IPS-18c (cell line): ENCODE data around the gene CD72.

ENCODE experiments used
- H3K4me3 ChIP-seq: 2 replicates; pipeline ENCODE4 v1.7.0; 2013; ENCODE audit warnings: low read depth, mild to moderate bottlenecking, low read length, moderate library complexity; ENCODE audit not compliant: insufficient read depth
- H3K9me3 ChIP-seq: one replicate; pipeline ENCODE4 v1.6.1; 2013; ENCODE audit warnings: mild to moderate bottlenecking, low read length, moderate library complexity; ENCODE audit not compliant: control insufficient read depth, insufficient read depth

The CD72 gene

GRCh38 chr9:35618325-35618727 lies at the start of gene CD72:
Gene CD72, minus strand, starts transcription at chr9:35618413. Its CDS starts 110 bp downstream, at chr9:35618303.
- peak within 1 kb of the TSS; percentile 61 for H3K4me3 ChIP-seq
- no peaks in the 10 kb centered on the region for H3K9me3 ChIP-seq

GRCh38 chr9:35667939-35668338 lies 49.7 kb upstream of the CD72 start:
- Histone ChIP-seq H3K9me3 (no peaks in the 10 kb centered on the region), H3K4me3 (no peak overlapping the region)

- Histone ChIP-seq H3K9me3 (no peaks in the 10 kb centered on the region), H3K4me3 (no peak overlapping the region)
These were observed 48.3 kb upstream of the CD72 start for GRCh38 chr9:35666549-35666948.

- no peak overlapping the region for H3K4me3 ChIP-seq
- H3K9me3 ChIP-seq = no peaks in the 10 kb centered on the region
These were observed 47.8 kb upstream of the CD72 start for GRCh38 chr9:35666045-35666444.

GRCh38 chr9:35665471-35665818 lies 47.2 kb upstream of the CD72 start:
- H3K9me3 ChIP-seq = no peaks in the 10 kb centered on the region

GRCh38 chr9:35664531-35665470 lies 46.6 kb upstream of the CD72 start, which contains the start of gene ARHGEF39:
Gene ARHGEF39, minus strand, starts transcription at chr9:35665195. Its CDS starts 26 bp downstream, at chr9:35665169.
- Histone ChIP-seq H3K4me3 (peak within 1 kb of the TSS; percentile 85), H3K9me3 (no peaks in the 10 kb centered on the region)

More at GRCh38 chr9:35665471-35665818, 47.2 kb upstream of the CD72 start:
- H3K4me3 ChIP-seq = peak overlapping the region; percentile 85

GRCh38 chr9:35662437-35662836 lies 44.2 kb upstream of the CD72 start:
- Histone ChIP-seq H3K4me3 (no peak overlapping the region), H3K9me3 (no peaks in the 10 kb centered on the region)

- Histone ChIP-seq H3K9me3 (no peaks in the 10 kb centered on the region), H3K4me3 (no peak overlapping the region)
These were observed 43.6 kb upstream of the CD72 start for GRCh38 chr9:35661756-35662350.

- H3K4me3 ChIP-seq = no peak overlapping the region
- no peaks in the 10 kb centered on the region for H3K9me3 ChIP-seq
These were observed 42.8 kb upstream of the CD72 start for GRCh38 chr9:35660966-35661415.

- no peak overlapping the region; the same call in 1 of the 2 replicates for H3K4me3 ChIP-seq
- H3K9me3 ChIP-seq = no peaks in the 10 kb centered on the region
These were observed 41.1 kb upstream of the CD72 start for GRCh38 chr9:35659340-35659739.

- peak overlapping the region; percentile 92 for H3K4me3 ChIP-seq
- H3K9me3 ChIP-seq = no peaks in the 10 kb centered on the region
These were observed 40.7 kb upstream of the CD72 start for GRCh38 chr9:35658968-35659220.

- H3K9me3 ChIP-seq = no peaks in the 10 kb centered on the region
- H3K4me3 ChIP-seq = peak within 1 kb of the TSS; percentile 92
These were observed 40.1 kb upstream of the CD72 start, which contains the start of gene CCDC107 for GRCh38 chr9:35658137-35658967. Gene CCDC107, plus strand, starts transcription at chr9:35658292. Its CDS starts 88 bp downstream, at chr9:35658380.

- H3K4me3 ChIP-seq = peak within 1 kb of the TSS; percentile 92
These were observed 39.4 kb upstream of the CD72 start, which contains the start of gene RMRP for GRCh38 chr9:35657546-35658136. Gene RMRP, minus strand, starts transcription at chr9:35658019.

GRCh38 chr9:35656831-35657545 lies 38.8 kb upstream of the CD72 start:
- Histone ChIP-seq H3K9me3 (no peaks in the 10 kb centered on the region), H3K4me3 (peak overlapping the region; percentile 35)

More at GRCh38 chr9:35657546-35658136, 39.4 kb upstream of the CD72 start, which contains the start of gene RMRP:
- no peaks in the 10 kb centered on the region for H3K9me3 ChIP-seq

- H3K9me3 ChIP-seq = no peaks in the 10 kb centered on the region
- no peak overlapping the region for H3K4me3 ChIP-seq
These were observed 38.1 kb upstream of the CD72 start for GRCh38 chr9:35656348-35656747.

- Histone ChIP-seq H3K4me3 (no peak overlapping the region), H3K9me3 (no peaks in the 10 kb centered on the region)
These were observed 35.4 kb upstream of the CD72 start for GRCh38 chr9:35653611-35654010.
